Mammary epithelial cell (primary cell): ENCODE results near the gene PAPSS2.

Source experiments
- EZH2 ChIP-seq: IDR thresholded peaks from 2 replicates; pipeline ENCODE4 v1.6.1; 2012; ENCODE audit warnings: low read length, inconsistent platforms, borderline replicate concordance
- TF ChIP-seq, protein P1 (sequence below), 2 donors: IDR thresholded peaks in 1 of 2; conservative IDR thresholded peaks in 1 of 2; 2 replicates each; pipeline ENCODE4 v1.5.1; 2011 to 2012; ENCODE audit warnings: inconsistent platforms in 2 of 2, low read length in 2 of 2, mild to moderate bottlenecking in 2 of 2, control low read depth in 1 of 2, low read depth in 1 of 2; ENCODE audit not compliant: insufficient read depth in 1 of 2; ENCODE audit errors: extremely low read depth in 1 of 2

DNA sequence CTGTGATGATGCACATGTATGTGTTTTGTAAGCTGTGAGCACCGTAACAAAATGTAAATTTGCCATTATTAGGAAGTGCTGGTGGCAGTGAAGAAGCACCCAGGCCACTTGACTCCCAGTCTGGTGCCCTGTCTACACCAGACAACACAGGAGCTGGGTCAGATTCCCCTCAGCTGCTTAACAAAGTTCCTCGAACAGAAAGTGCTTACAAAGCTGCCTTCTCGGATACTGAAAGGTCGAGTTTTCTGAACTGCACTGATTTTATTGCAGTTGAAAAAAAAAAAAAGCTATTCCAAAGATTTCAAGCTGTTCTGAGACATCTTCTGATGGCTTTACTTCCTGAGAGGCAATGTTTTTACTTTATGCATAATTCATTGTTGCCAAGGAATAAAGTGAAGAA lies 87.2 kb downstream of the PAPSS2 start:
- TF ChIP-seq, protein P1, sequence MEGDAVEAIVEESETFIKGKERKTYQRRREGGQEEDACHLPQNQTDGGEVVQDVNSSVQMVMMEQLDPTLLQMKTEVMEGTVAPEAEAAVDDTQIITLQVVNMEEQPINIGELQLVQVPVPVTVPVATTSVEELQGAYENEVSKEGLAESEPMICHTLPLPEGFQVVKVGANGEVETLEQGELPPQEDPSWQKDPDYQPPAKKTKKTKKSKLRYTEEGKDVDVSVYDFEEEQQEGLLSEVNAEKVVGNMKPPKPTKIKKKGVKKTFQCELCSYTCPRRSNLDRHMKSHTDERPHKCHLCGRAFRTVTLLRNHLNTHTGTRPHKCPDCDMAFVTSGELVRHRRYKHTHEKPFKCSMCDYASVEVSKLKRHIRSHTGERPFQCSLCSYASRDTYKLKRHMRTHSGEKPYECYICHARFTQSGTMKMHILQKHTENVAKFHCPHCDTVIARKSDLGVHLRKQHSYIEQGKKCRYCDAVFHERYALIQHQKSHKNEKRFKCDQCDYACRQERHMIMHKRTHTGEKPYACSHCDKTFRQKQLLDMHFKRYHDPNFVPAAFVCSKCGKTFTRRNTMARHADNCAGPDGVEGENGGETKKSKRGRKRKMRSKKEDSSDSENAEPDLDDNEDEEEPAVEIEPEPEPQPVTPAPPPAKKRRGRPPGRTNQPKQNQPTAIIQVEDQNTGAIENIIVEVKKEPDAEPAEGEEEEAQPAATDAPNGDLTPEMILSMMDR (conservative IDR thresholded peaks at IDR 0.05 in 1 of 2, IDR thresholded peaks at IDR 0.05 in 1 of 2; ENCODE audit: extremely low read depth in 1 of 2, insufficient read depth in 1 of 2, low read depth in 1 of 2, low read length in 2 of 2) = no peak
- no peak for TF ChIP-seq EZH2
